SJCRH30 (cell line): ENCODE measurements around the gene TIGD3. TPM values are rescaled to one million over a fixed set of nuclear protein-coding genes. Genes with fewer than 3 reads are reported as not detected.

Experiments
- DNase-seq, 2 experiments: peaks; one replicate each; pipeline ENCODE4 v3.0.0-alpha.2; 2015 to 2020
- H3K27ac ChIP-seq: fragments of 250-450 bp; sonication (Bioruptor Pico); 2 replicates; pipeline ENCODE4 v1.5.1; 2020; ENCODE audit warnings: mild to moderate bottlenecking, moderate library complexity
- H3K27me3 ChIP-seq: fragments of 250-450 bp; sonication (Bioruptor Pico); 2 replicates; pipeline ENCODE4 v1.5.1; 2020; ENCODE audit warnings: mild to moderate bottlenecking, moderate library complexity
- H3K36me3 ChIP-seq: fragments of 250-450 bp; sonication (Bioruptor Pico); 2 replicates; pipeline ENCODE4 v1.5.1; 2020; ENCODE audit warnings: mild to moderate bottlenecking, moderate library complexity
- H3K4me1 ChIP-seq: fragments of 250-450 bp; sonication (Bioruptor Pico); 2 replicates; pipeline ENCODE4 v1.5.1; 2020; ENCODE audit warnings: mild to moderate bottlenecking, moderate library complexity
- H3K4me3 ChIP-seq: fragments of 250-450 bp; sonication (Bioruptor Pico); 2 replicates; pipeline ENCODE4 v1.5.1; 2020; ENCODE audit warnings: mild to moderate bottlenecking, moderate library complexity
- H3K9me3 ChIP-seq: fragments of 250-450 bp; sonication (Bioruptor Pico); replicated peaks from 2 replicates; pipeline ENCODE4 v1.5.1; 2020; ENCODE audit warnings: mild to moderate bottlenecking, moderate library complexity
- total RNA-seq: library from RNA; depleted of rRNA; stranded (reverse); fragments of >200 nt; shearing (Covaris generic); gene quantifications from 2 replicates; pipeline ENCODE4 v1.2.3, GENCODE V29; 2014; rRNA removed

The TIGD3 gene, protein sequence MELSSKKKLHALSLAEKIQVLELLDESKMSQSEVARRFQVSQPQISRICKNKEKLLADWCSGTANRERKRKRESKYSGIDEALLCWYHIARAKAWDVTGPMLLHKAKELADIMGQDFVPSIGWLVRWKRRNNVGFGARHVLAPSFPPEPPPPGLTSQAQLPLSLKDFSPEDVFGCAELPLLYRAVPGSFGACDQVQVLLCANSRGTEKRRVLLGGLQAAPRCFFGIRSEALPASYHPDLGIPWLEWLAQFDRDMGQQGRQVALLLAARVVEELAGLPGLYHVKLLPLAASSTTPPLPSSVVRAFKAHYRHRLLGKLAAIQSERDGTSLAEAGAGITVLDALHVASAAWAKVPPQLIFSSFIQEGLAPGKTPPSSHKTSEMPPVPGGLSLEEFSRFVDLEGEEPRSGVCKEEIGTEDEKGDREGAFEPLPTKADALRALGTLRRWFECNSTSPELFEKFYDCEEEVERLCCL
- total RNA-seq = 0.53 and 0.71 TPM in 2 replicates

DNA sequence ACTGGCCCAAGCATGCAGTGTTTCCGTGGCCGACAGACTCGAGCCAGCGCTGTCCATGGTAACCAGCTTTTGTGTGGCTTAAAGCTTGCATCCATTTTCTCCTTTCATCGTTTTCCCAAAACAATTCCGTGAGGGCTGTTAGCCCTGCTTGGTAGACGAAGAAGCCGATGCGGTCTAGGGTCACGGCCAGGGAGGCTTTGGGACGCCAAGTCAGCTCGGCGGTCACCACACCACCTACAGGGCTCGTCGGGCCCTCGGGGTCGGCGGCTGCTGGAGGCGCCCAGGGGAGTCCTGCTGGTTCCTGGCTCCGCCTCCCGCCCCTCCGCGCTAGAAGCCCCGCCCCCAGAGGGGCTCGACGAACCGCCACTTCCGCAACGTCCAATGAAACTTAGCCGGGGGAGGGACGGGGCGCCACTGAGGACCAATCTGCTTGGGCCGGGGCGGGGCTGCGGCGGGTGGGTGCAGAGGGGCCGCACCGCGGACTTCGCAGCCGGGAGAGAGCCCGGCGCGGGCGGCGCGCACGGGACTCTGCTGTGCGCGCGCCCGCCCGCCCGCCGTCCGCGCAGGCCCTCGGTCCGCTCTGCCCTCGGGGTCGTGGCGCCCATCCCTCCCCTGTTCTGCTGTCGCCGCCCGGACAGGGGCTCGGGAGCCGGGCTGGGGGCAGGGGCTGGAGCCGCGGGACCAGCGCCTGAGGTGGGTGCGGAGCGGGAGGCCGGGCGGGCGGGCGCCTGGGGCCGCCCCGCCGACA, at the start of gene TIGD3:
Gene TIGD3, plus strand, starts transcription at position 487 of the 748 bp plus-strand sequence. CDS start 1,058 bp downstream, outside the sequence.
- no peaks in the 10 kb centered on the region; the same call in 1 of the 2 replicates for H3K4me1 ChIP-seq
- peak within 1 kb of the TSS; percentile 67 for H3K4me3 ChIP-seq
- H3K27me3 ChIP-seq = no peaks in the 10 kb centered on the region
- no peaks in the 10 kb centered on the region for H3K9me3 ChIP-seq
- no peak within 1 kb of the TSS for H3K27ac ChIP-seq
- H3K36me3 ChIP-seq = peaks cover 7% of the 10 kb centered on the region; the same call in 1 of the 2 replicates
- peak; percentile 97 to 98 for DNase-seq

DNA sequence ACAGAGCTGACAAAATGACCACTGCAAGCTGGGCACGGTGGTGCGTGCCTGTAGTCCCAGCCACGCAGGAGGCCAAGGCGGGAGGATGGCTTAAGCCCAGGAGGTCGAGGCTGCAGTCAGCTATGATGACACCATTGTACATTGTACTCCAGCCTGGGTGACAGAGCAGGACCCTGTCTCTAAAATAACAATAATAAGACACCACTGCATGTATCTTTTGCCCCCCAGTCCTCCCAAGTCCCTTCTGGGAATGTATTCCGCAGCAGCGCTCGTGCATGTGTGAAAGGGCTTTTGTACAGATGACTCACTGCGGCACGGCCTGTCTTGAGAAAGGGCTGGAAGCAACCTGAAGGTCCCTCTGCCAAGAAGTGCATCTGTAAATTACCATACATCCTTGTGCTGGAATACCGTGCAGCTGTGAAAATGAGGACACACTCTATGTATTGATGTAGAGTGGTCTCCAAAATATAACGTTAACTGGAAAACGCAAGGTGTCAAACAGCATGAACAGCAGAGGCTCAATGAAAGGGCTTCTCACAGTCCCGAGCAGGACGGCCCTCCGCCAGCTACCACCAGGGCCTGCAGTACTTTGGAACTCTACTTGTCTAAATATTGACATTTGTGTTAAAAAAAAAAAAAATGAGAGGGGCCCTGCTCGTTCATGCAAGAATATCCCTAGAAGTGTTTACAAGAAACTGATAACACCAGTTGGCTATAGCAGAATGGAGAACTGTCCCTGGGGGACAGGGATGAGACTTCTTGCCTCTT, 48.9 kb upstream of the TIGD3 start:
- peak in 1 of 2 experiments; percentile 33 for DNase-seq
- no peak overlapping the region for H3K4me3 ChIP-seq
- no peak overlapping the region for H3K27ac ChIP-seq
- peaks cover 46% of the 10 kb centered on the region for H3K4me1 ChIP-seq
- no peaks in the 10 kb centered on the region for H3K27me3 ChIP-seq
- no peaks in the 10 kb centered on the region for H3K9me3 ChIP-seq
- no peaks in the 10 kb centered on the region; the same call in 1 of the 2 replicates for H3K36me3 ChIP-seq

DNA sequence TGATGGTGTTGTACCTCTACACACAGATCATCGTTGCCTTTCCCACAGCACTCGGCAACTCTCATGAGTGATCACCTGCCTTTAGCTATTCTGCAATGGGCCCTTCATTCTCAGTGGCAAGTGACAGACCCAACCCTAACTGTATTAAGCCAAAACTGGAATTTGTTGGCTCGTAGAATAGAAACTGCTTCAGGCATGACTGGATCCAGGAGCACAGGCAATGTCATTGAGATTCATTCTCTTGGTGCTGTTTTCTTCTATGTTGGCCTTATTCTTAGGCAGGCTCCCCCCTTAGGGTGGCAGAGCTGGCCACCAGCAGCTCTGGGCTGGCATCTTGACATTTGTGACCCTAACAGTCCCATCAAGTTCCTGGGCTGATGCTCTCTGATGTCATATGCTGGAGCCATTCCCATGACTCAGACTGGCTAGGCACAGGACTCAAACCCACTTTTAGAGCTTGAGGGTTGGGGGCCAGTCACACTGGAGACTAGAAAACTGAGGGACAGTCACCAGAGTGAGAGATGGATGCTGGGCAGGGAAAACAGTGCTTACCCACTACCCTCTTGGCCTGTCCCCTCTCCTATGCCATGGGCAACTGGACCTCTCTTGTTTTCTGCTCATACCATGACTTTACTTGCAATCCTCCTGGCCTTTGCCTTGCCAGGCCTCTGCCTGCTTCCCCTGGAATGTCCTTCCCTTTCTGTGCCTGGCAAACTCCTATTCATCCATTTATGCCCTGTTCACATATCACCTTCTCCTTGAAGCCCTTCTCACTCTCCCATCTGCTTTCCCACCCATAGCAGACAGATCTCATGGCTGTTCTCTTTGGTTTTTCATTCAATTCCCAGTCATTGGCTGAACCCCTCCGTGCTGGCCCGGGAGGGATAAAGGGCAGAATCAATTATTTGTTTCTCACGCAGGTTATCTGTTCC, 47.0 kb upstream of the TIGD3 start:
- H3K9me3 ChIP-seq = no peaks in the 10 kb centered on the region

DNA sequence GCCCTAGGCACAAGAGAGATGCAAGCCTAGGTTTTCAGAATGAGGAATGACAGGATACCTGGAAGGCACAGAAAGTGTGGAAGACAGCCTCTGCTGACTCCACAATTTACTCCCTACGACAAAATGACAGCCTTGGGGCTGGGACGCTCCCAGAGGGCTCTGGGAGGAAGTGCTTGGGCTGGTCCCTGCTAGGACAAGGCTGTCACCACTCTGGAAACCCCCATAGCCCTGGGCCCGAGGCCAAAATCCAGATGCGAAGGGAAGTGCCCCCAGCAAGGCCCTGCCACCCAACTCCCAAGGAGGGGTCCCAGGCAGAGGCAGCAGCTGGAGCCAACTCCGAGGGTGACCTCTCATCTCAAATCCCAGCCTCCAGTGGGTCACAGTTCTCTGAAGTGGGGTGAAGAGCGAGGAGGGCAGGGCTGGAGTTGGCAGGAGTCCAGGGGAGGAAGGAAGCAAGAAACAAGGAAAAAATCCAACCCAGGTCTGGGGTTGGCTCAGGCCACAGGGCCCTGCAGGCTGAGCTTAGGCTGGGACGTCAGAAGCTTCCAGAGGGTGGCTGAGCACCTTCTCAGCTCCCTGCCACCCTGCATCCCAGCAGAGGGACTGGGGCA, 46.2 kb upstream of the TIGD3 start:
- Histone ChIP-seq H3K27ac (no peak overlapping the region), H3K9me3 (no peaks in the 10 kb centered on the region), H3K27me3 (no peaks in the 10 kb centered on the region), H3K4me3 (no peak overlapping the region), H3K36me3 (no peaks in the 10 kb centered on the region; the same call in 1 of the 2 replicates), H3K4me1 (peaks cover 35% of the 10 kb centered on the region)
- peak; percentile 48 to 62 for DNase-seq

More for the DNA sequence above, 47.0 kb upstream of the TIGD3 start:
- DNase-seq = no peak
- Histone ChIP-seq H3K27me3 (no peaks in the 10 kb centered on the region), H3K36me3 (no peaks in the 10 kb centered on the region; the same call in 1 of the 2 replicates), H3K4me3 (no peak overlapping the region), H3K4me1 (peaks cover 39% of the 10 kb centered on the region), H3K27ac (no peak overlapping the region)

DNA sequence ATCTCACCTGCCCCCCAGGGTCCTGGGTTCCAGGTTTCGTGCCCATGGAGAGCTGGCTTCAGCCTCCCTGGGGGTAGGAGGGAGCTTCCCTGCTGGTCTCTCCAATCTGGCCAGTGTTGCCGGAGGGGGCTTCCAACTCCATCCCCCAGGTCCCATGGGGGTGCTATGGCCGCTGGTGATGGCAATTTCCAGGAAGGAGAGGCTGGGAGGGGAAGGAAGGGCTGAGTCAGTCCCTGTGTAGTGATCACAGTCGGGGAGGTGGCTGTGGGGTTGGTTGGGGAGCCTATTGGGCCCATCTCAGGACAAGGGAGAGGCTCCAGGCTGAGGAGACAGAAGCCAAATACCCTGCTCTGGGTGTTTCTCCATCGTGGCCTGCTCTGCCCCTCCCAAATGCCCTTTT, 45.5 kb upstream of the TIGD3 start:
- H3K27ac ChIP-seq = no peak overlapping the region
- DNase-seq = no peak
- peaks cover 40% of the 10 kb centered on the region for H3K4me1 ChIP-seq
- H3K36me3 ChIP-seq = no peaks in the 10 kb centered on the region
- no peaks in the 10 kb centered on the region for H3K27me3 ChIP-seq
- H3K4me3 ChIP-seq = no peak overlapping the region
- no peaks in the 10 kb centered on the region for H3K9me3 ChIP-seq

DNA sequence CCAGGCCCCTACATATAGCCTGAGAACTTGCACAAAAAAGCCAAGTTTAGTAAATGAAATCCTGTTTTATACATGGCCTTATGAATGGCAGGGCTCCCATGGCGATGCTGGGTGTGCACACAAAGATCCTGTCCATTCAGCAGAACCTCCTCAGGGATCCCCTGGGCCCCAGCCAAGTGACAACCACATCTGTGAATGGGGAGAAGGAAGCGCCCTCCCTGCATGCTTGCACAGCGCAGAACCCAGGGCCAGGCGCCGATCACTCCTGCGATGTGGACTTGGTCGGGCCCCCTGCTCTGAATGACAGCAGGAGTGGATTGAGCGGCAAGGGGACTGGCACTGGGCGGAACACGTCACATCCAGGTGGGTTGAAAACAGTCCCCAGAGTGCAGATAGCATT, 44.3 kb upstream of the TIGD3 start:
- peaks cover 42% of the 10 kb centered on the region for H3K4me1 ChIP-seq
- DNase-seq = peak; percentile 76 to 80
- H3K4me3 ChIP-seq = peak overlapping the region; percentile 7; the same call in 1 of the 2 replicates
- H3K27ac ChIP-seq = peak overlapping the region; percentile 46
- H3K36me3 ChIP-seq = no peaks in the 10 kb centered on the region
- H3K27me3 ChIP-seq = no peaks in the 10 kb centered on the region
- H3K9me3 ChIP-seq = no peaks in the 10 kb centered on the region

DNA sequence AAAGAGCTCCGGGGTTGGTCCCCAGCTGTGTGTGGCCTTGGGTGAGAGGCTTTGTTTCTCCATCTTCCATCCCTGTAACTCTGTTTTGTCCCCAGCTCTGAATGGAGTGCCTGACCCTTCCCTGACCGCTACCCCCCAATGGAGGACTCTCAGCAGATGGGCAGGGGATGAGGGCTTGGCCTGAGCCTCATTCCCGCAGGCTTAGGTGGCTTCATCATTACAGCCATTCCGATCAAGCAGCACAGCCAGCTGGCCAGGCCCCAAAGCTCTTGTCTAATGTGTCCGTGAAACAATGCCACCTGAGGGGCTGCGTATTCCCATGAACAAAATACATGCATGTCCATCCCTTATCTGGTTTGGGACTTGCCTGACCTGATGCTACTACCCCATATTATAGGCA, 43.8 kb upstream of the TIGD3 start:
- Histone ChIP-seq H3K4me1 (peaks cover 40% of the 10 kb centered on the region), H3K9me3 (no peaks in the 10 kb centered on the region), H3K27me3 (no peaks in the 10 kb centered on the region), H3K36me3 (no peaks in the 10 kb centered on the region), H3K4me3 (peak overlapping the region; percentile 7; the same call in 1 of the 2 replicates), H3K27ac (peak overlapping the region; percentile 46)
- DNase-seq = peak; percentile 66 to 73

DNA sequence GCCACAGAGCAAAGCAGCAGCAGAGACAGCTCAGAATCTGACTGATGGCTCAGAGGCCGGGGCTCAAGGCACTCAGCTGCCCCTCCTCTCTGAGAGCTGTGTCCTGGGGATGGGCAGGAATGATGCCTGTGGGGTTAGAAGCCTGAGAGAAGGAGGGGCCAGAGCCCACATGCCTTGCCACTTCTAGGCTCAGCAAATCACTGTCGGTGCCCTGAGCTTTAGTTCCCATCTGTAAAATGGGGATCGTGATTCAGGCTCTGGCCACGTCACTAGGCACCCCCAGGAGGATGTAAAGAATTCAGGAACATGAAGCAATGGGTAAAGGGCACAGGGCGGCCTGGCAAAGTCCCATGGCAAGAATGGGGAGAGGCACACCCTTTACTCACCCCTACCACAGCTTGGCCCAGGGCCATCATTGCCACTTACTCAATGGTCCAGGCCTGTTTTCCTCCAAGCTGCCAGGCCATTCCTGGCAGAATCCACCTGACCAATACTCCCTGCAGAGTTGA, 43.3 kb upstream of the TIGD3 start:
- H3K27me3 ChIP-seq = no peaks in the 10 kb centered on the region
- H3K27ac ChIP-seq = peak overlapping the region; percentile 46
- no peaks in the 10 kb centered on the region for H3K36me3 ChIP-seq
- peaks cover 41% of the 10 kb centered on the region for H3K4me1 ChIP-seq
- peak; percentile 55 to 69 for DNase-seq
- no peak overlapping the region for H3K4me3 ChIP-seq
- H3K9me3 ChIP-seq = no peaks in the 10 kb centered on the region

DNA sequence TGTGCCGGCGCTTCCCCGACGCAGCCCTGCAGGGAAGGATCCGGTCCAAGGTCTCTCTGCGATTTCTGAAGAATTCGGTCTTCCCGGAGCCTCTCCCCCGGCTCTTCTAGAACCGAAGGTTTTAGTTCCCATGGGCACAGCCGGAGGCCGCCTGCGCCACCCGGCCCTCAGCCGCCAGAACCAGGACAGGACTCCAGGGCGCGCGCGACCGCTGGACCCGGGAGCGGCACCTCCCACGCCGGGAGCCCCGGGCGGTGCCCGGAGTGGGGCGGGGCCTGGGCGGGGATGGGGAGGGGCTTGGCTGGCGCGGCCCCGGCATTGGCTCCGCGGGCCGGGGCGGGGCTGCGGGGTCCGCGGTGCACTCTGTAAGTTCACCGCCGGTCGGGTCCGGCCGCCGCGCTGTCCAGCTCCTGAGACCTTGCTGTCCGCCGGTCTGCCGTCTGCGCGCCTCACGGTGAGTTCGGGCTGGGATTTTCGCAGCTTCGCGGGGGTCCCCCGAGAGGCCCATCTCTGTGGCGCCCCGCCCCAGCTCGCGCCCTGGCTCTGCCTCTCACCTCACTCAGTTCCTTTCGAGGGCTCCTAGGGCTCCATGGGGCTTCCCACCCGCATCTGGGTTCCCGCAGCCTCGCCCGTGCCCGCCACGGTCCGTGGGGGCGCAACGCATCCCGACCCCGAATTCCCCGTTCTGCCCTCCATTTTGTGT, 39.9 kb upstream of the TIGD3 start, which contains the start of gene CDC42EP2:
Gene CDC42EP2, plus strand, starts transcription at position 366 of the 703 bp plus-strand sequence. CDS start 6,033 bp downstream, outside the sequence.
- Histone ChIP-seq H3K4me1 (peaks cover 40% of the 10 kb centered on the region), H3K27me3 (no peaks in the 10 kb centered on the region), H3K4me3 (peak within 1 kb of the TSS; percentile 79), H3K27ac (peak within 1 kb of the TSS; percentile 24; the same call in 1 of the 2 replicates), H3K36me3 (no peaks in the 10 kb centered on the region; the same call in 1 of the 2 replicates), H3K9me3 (no peaks in the 10 kb centered on the region)
- DNase-seq = peak; percentile 73 to 83

DNA sequence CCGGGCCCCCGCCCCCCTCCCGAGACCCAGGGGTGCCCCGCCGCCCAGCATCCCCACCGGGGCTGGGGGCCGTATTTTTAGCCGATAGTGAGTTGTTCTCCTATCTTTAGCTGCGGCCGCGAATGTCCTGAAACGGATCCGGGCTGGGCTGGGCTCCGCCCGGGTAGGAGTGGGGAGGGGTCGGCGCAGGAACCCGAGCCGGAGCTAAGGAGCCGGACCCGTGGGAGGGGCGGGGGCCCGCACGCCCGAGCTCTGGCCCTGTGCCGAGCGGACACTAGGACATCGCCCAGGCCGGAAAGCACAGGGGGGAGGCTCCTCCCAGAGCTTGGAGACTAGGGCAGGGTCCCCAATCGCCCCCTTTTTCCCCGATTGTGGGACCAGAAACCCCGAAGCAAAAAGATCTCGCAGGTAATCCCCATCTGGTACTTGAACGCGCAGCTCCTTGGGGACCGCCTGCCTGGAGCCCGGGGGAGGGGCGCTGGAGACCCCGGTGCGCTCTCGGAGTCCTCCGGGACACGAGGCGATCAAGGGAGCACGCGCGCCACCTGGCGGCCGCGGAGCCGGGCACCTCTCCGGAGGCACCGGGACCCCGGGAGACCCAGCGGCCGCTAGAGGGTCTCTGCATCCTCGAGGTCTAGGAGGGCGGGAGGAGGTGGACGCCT, 39.2 kb upstream of the TIGD3 start:
- DNase-seq = peak; percentile 86 to 88
- Histone ChIP-seq H3K27me3 (no peaks in the 10 kb centered on the region), H3K4me1 (peaks cover 34% of the 10 kb centered on the region), H3K4me3 (peak overlapping the region; percentile 79), H3K27ac (peak overlapping the region; percentile 24; the same call in 1 of the 2 replicates), H3K9me3 (no peaks in the 10 kb centered on the region), H3K36me3 (no peaks in the 10 kb centered on the region; the same call in 1 of the 2 replicates)

DNA sequence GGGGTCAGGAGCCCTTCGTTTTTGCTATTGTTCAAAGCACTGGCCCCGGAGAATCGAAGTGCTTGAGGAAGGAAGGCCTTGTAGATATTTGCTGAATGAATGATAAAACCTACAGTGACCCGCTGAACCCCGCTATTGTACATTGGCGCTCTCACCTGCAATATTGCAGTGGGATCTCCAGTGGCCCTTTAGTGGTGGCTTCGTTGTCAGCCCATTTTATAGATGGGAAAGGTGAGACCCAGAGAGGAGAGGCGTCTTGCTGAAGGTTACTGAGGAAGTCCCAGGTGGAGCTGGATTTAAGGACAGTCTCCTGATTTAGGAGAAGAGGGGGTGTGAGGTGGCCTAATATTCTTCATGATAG, 38.7 kb upstream of the TIGD3 start:
- Histone ChIP-seq H3K4me3 (peak overlapping the region; percentile 79), H3K9me3 (no peaks in the 10 kb centered on the region), H3K27ac (no peak overlapping the region), H3K36me3 (no peaks in the 10 kb centered on the region; the same call in 1 of the 2 replicates), H3K4me1 (peaks cover 29% of the 10 kb centered on the region), H3K27me3 (no peaks in the 10 kb centered on the region)
- no peak for DNase-seq
